Measurements from ENCODE around the gene KRTAP29-1. TPM values are rescaled to one million over a fixed set of nuclear protein-coding genes. Genes with fewer than 3 reads are reported as not detected.
"Not testable (repeated sequence)": the region's sequence is repeated elsewhere in the genome, so short reads cannot be mapped to it uniquely, and the experiment has no call there.

The KRTAP29-1 gene, protein sequence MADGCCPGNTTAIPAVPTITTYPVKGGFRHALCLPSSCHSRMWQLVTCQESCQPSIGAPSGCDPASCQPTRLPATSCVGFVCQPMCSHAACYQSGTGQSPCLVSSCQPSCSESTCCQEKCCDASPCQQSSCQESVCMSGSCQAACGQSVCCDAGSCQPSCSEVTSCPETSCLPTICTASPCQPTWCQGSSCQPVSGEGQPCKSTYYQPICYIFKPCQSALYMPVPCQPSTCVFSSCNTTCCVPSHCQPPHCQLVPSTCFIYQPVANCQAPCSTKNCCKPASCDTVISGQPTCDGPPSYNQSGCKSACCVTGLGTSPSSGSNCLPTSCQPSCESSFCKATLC
- total RNA-seq (2014; rRNA removed; shearing (Covaris generic)) = 0.16 TPM in 1 of 2 replicates, not detected in the other

DNA sequence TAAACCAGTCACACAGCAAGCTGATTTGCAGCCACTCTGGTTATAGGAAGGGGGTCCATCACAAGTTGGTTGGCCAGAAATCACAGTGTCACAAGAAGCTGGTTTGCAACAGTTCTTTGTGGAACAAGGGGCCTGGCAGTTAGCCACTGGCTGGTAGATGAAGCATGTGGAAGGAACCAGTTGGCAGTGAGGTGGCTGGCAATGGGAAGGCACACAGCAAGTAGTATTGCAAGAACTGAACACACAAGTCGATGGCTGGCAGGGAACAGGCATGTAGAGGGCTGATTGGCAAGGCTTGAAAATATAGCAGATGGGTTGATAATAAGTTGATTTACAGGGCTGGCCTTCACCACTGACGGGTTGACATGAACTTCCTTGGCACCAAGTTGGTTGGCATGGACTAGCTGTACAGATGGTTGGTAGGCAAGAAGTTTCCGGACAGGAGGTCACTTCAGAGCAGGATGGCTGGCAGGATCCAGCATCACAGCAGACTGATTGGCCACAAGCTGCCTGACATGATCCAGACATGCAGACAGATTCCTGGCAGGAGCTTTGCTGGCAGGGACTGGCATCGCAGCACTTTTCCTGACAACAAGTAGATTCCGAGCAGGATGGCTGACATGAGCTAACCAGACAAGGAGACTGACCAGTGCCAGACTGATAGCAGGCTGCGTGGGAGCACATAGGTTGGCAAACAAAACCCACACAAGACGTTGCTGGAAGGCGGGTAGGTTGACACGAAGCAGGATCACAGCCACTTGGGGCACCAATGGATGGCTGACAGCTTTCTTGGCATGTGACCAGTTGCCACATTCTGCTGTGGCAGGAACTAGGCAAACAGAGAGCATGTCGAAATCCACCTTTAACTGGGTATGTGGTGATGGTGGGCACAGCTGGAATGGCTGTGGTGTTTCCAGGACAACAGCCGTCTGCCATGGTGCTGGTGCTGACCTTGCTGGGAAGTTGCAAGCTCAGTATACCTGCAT is at the start of gene KRTAP29-1:
TSS of gene KRTAP29-1 (minus strand) at position 936 of the 986 bp plus-strand sequence. CDS start at position 936, 0 bp downstream.
- DNase-seq (ENCODE audit: low spot score) = no peak

DNA sequence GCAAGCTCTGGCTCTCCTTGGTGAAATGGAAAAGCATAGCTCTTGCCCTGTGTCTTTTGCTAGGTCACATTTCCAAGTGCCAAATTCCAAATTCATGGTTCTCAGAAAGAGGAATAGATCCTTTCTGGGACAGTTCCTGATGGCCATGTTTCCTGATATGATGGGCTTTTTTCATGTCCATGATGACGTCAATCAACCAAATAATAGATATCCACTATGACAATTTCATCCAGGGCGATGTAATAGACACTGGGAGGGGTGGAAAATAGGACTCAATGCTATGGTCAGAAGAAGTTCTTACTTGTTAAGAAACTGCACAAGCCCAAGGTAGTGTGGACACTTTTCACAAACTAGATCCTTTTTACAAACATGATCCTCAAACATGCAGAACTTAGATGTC is 48.5 kb upstream of the KRTAP29-1 start:
- DNase-seq (ENCODE audit: low spot score) = no peak

DNA sequence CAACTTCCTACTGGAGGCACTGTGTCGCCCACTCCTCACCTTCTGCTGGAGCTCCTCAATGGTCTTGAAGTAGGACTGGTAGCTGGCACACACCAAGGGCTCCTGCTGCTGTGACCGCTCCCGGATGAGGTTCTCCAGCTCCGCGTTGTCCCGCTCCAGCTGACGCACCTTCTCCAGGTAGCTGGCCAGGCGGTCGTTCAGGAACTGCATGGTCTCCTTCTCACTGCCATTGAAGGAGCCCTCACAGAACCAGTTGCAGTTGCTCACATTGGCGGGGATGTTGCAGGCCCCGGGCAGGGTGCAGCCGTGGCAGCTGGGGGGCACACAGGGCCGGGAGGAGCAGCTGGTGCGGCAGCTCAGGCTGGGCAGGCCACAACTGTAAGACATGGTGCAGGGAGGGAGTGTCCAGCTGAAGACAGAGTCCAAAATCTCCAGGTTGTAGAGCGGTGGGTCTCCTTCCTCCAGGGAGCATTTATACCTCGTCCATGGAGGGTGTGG is 47.8 kb upstream of the KRTAP29-1 start, which contains the start of gene KRT33A:
TSS of gene KRT33A (minus strand) at position 448 of the 498 bp plus-strand sequence. CDS start at position 387, 61 bp downstream.
- not testable (repeated sequence) for DNase-seq (ENCODE audit: low spot score)

DNA sequence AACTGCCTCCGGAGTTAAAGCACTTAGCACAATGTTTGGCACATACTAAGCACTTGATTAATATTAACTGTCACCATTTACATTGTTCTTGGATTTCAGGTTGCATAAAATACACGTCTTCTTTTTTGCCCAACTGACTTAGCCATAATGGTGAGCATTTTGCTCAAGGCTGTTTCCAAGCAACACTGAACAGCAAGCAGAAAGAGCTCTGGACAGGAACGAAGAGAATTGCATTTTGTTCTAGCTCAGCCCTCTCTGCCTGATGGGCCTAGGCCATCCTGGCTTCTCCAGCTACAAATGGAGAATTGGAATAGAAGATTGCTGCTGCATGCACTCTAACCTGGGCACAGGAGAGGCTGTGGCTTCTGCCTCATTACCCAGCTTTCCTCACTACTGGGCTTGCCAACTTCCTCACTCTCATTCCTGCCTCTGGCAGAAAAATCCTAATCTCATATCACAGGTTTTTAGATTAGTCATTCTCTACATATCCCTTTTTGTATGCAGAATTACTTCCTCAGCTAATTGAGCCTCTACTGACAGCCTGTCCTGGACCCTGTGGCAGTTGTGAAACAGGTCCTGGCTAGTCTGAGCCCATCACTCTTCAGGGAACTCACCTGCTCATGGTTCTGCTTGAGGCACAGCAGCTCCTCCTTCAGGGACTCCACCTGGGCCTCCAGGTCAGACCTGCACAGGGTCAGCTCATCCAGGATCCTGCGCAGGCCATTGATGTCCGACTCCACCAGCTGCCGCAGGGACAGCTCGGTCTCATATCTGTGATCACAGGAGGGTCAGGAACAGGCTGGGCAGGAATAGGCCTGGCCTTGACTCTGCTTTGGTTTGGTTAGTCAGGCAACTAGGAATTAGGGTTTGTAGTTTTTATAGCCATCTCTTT is 45.5 kb upstream of the KRTAP29-1 start:
- no peak for DNase-seq (ENCODE audit: low spot score)

DNA sequence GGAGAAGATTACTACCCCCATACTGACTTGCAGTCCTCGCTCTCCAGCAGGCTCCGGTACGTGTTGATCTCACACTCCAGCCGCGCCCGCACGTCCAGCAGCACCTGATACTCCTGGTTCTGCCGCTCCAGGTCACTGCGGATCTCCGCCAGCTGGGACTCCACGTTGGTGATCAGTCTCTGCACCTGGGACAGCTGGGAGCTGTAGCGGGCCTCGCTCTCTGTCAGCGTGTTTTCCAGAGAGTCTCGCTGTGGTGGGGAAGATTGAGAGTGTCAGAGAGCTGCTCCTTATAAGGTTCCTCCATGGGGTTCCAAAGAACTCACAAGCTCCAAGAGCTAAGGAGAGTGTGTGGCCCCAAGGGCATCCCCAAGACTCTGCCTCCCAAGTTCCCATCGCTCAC is 43.8 kb upstream of the KRTAP29-1 start:
- DNase-seq (ENCODE audit: low spot score) = not testable (repeated sequence)

DNA sequence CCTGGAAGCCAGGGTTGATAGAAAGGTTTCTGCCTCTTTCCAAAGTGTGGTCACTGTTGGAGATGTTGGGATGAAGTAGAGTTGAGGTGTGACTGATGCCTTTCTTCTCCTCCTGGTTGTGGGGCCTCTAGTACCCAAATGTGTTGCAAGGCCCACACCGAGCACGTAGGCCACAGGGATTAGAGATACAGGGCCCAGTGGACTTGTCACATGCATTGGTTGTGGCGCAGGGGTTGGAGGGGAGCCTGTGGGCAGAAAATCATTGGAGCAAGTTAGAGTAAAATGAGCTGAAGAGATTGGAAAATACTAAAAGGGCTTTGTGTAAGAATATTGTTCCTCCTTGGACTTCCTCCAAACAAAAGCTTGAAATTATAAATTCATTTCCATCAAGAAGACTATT is 43.3 kb upstream of the KRTAP29-1 start:
- no peak for DNase-seq (ENCODE audit: low spot score)

DNA sequence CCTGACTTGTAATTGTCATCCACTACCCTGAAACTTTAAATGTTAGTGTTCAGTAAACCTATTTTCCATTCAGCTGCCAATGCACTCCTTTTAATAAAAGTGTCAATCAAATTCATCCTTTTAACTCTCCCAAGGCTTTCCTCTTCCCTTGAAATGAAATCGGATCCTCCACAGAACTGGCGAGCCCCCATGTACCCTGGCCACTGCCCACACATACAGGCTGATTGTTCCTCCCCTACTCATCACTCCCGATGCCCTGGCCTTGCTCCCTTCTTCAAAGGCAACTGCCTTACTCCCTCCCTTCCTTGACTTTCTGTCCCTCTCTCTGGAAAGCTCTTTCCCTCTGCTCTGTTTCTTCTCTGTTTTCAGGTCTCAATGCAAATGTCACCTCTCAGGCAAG is 40.4 kb upstream of the KRTAP29-1 start:
- DNase-seq (ENCODE audit: low spot score) = no peak

DNA sequence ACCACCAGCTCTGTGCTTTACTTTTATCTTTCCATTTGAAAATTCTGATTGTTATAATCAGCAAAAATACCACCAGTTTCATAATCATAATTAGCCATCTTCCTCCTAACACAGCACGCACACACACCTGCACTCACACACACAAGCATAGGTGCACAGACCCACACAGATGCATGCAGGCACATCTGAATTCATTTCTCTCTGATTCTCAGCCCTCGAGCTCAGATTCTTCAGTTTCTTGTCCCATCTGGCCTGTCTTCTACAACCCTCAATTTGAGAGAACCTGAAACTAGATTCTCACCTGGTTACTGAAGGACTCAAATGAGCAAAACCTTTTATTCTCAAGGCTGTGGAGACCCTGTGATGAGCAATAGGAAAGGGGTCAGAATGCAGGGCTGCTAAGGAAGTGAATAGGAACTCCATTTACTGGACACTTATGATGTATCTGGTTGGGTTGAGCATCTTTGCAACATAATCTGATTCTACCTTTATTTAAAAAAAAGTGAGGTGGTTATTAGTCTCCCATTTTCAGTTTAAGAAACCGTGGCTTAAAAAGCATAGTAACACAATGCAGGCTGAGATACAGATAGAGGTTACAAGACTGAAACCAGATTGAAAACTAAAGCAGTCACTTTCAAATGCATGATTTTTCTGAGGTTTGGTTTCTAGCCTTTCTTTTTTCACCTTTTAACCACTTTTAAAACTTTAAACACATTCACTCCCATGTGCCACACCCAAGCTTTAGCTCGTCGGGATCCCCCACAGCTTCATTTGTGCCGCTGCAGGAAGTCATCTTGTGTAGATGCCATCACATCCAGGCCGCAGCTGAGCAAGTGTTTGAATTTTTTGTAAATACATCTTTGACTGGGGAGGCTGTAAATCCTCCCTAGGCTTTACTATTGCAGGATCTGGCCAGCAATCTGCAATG is 38.5 kb upstream of the KRTAP29-1 start:
- DNase-seq (ENCODE audit: low spot score) = no peak

DNA sequence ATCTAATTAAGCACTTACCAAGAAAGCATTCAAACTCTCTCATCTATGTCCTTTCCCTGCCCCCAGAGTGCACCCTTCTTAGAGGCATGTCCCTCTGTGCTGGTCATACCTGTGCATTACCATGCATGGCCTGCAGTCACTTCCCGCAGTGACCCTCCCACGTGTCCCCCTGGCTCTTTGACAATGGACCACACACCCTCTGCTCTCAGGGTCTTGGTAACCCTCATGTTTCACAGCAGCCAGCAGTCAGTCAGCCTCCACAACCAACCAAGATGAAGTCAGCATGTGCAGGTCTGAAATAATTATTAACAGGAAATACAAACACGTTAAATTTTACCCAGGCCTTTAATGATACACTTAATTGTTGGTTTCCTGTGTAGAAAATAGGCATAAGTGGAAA is 37.8 kb upstream of the KRTAP29-1 start:
- no peak for DNase-seq (ENCODE audit: low spot score)

DNA sequence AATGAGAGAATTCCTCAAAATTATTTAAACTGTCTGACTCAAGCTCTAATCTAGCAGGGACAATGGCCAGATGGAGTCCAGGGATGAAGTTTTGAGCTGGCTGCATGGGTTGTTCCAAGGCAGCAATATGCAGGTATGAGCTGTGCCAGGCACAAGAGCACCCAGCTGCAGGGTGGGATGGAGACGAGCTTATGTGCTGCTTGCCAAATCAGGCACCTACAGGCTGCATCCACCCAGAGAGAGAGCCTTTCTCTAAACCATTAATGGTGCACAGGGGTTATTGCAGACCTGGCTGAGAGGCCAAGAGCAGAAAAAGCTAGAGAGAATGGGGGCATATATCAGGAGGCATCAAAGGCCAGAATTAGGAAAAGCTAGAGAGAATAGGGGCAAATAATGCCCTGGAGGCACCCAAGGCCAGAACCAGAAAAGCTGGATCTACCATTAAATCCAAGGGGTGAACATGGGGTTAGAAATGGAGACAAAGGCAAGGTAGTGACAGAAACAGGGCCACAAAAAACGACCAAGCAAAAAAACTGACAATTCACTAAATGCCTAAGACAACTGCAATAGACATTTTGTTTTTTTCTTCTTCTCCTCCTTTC is 37.0 kb upstream of the KRTAP29-1 start:
- DNase-seq (ENCODE audit: low spot score) = no peak

DNA sequence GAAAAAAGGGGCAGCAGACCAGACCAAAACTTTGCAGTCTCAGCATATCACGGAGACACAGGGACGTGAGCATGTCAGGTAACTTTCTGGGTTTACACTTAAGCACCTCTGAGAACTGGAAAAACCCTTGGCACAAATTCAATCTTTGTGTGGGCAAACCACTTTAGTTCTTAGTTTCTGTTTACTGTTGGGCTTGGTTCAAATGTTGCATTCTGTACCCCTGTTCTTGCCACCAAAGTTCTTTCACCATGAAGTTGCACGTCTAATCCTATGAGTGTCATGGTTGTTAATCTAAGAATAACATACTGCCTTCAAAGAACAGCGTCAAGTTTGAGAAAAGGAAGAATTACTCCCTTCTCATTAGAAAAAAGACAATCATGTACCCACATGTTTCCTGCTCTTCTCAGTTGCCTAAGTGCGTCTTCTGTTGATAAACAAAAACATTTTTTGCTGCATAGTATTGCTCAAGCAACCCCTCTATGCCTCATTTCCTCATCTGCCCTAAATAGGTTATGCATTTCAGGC is 36.4 kb upstream of the KRTAP29-1 start:
- no peak for DNase-seq (ENCODE audit: low spot score)

DNA sequence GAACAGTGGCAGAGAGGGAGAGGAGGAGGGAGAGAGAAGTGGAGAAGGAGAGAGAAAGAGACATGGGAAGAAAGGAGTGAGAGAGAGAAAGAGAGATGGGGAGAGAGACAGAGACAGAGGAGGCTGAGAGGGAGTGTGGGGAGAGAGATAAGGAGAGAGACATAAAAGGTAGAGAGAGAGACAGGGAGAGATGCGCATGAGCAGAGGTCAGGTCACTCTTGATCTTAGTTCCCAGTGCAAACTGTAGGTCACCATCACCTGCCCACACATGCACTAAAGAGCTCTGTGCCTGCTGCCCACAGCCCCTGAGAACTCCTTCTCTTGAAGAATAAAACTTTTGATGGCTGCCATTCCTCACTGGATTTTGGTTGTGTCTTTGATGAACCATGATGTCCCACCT is 33.1 kb upstream of the KRTAP29-1 start:
- no peak for DNase-seq (ENCODE audit: low spot score)

DNA sequence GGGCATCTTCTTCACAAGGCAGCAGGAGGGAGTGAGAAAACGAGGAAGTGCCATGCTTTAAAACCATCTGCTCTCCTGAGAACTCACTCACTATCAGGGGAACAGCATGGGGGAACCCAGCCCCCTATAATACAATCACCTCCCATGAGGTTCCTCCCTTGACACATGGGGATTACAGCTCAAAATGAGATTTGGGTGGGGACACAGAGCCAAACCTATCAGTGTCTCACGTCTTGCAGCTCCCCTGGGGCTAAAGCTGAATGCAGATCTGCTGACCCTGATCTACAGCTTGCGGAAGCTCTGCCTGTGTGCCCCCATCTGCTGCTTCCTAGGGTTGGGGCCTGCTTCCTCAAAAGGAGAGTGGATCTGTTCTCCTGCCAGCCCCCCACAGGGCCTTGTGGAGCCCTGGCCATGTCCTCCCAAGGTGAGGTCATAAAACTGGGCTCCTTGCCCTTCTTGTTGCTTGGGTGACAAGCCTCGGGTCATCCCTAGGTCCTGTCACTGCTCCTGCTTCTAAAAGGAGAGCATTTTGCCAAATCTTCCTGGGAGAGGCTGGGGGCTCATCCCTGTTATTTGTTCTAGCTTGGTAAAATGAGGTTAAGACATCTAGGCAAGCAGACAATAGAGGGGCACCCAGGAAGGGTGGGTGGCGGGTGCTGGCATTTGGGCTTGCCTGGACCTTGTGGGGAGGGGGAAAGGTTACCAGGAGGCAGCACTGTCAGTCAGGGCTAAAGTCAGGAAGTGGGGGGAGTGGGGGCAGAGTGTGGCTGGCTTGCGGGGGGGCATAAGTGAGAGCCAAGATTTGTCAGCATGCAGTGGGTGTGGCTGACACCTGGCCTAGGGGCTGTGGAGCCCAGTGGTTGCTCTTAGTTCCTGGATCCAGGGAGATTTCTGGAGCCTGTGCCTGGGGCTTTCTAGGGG is 32.0 kb upstream of the KRTAP29-1 start:
- no peak for DNase-seq (ENCODE audit: low spot score)

DNA sequence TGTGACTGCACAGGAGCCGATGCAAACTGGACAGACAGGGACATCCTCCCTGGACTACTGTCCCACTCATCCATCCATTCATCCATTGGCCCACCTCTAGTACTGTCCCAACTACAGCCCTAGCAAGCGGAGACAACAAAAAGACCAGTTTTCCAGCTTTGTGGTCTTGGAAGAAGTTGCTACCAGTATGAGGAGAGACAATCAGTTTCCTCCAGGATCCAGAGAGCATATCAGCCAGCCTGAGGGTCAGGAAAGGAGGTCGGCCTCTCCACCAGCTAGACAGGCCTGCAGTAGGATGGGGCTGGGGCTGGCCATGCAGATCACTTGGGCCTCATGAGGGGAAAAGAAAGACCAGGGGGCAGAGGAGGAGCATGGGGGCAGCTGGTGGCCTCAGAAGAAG is 31.2 kb upstream of the KRTAP29-1 start:
- no peak for DNase-seq (ENCODE audit: low spot score)

DNA sequence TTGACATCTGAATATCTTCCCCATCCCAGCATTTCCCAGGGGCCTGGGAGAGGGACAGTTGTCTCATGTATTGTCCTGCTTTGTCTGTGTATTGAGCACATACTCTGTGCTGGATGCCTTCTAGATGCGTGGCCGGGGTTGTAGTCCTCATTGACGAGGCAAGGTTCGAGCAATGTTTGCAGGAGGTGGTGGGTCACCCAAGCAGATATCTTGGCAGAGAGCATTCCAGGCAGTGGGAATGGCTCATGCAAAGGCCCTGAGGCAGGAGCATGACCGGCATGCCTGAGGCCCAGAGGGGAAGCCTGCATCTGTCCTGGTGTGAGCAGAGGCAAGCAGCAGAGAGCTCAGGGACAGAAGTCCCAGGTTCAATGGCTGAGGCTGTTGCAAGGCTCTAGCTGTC is 30.4 kb upstream of the KRTAP29-1 start:
- DNase-seq (ENCODE audit: low spot score) = no peak

DNA sequence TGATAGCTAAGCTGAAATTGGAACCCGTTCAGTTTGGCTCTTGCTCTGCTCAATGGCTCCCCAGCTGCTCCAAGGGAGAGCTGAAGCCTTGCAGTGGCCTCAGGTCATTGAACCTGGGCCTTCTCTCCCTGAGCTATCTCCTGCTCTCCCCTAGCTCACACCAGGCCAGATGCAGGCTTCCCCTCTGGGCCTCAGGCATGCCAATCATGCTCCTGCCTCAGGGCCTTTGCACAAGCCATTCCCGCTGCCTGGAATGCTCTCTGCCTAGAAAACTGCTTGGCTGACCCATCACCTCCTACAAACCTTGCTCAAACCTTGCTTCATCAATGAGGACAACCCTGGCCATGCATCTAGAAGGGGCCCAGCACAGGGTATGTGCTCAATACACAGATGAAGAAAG is 29.6 kb upstream of the KRTAP29-1 start:
- DNase-seq (ENCODE audit: low spot score) = no peak

DNA sequence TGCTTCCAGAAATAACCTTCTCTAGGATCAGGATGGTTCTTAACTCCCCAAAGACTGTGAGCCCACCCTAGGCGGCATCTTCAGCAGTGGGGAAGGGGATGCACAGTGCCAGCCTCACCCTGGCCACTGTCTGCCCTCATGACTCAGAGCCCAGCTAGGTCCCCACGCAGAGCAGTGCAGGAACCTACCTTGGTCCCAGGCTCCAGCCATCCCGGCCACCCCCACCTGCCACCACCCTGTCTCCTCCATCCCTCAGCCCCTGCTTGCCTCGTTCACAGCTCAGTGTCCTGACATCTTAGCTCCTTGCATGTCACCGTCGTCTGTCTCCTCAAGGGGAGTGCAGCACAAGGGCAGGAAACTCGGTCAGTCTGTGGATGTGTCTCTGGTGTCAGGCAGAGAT is 29.0 kb upstream of the KRTAP29-1 start:
- no peak for DNase-seq (ENCODE audit: low spot score)

DNA sequence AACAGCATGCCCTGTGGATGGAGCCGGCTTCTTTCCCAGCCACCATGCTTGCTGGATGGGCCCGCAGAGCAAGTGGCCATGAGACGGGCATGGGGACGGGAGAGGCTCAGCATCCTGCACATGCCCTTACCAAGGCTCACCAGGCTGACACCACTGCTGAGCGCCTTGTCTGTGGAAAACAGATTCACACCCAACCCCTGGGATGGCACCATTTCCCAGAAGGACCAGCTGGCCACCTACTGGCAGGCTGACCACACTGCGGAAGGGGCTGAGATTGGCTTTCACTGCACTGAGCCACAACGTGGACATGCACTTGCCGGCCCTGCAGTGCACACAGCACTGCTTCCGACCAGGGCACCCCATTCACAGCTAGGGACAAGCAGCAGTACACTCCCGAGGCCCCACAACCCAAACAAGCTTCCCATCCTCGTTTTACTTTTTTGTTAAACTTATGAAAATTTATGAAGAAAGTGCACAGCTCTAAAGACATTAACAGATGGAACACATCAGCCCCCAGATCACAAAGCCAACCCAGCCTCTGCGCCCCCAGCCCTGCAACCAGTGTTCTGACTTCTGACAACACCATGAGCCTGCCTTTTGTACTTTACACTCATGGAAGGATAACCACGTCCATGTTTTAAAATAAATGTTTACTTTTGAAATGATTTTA is 26.8 kb upstream of the KRTAP29-1 start:
- peak; percentile 77 for DNase-seq (ENCODE audit: low spot score)

All from A172 (cell line).